B cell (primary cell): ENCODE measurements around the gene TTC28.

Source experiments
- EZH2 ChIP-seq: IDR thresholded peaks from 2 replicates; pipeline ENCODE4 v1.6.1; 2012; ENCODE audit warnings: borderline replicate concordance, low read depth, mild to moderate bottlenecking, moderate library complexity, low read length; ENCODE audit not compliant: insufficient read depth, poor library complexity, severe bottlenecking
- TF ChIP-seq, protein P1 (sequence below): fragments of 200-600 bp; IDR thresholded peaks from one replicate; pipeline ENCODE4 v1.8.0; 2022; ENCODE audit warnings: antibody characterized with exemption, mild to moderate bottlenecking

DNA sequence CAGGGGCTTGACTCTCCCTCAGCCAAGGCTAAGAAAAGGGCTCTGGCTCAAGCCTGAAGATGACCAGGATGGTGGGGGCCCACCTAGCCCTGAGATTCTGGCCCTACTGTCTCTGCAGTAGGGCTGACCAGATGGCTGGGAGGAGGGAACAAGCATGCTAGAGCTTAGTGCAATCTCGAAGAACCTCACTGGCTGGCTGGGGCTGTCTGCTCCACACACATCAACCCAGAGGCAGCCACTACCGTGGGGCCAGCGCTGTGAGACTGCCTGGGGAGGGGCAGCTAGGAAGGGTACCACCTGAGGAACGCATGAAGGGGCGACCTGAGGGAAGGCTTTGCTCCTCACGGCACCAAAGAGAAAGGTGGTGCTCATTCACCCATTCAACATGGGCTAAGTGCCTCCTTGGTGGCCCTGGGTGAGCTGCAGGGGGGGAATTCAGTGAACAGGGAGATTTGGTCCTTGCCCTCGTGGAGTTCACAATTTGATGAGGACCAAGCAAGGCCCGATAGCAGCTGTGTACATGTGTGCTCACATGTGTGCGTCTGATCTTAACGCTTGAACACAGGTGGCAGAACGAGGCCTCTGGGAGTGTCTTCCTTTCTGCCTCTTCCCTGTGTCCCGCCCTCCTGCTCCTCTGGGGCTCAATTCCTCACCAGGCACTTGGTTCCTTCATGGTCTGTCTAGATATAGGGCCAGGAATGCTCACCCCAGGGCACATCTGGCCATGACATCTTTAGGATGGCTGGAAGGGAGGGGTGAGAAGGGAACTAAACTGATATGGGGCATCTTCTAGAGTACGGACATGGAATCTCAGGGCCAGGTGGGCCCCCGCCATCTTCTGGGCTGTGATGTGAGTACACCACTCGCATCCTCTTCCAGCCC lies 658.3 kb downstream of the TTC28 start:
- TF ChIP-seq, protein P1, sequence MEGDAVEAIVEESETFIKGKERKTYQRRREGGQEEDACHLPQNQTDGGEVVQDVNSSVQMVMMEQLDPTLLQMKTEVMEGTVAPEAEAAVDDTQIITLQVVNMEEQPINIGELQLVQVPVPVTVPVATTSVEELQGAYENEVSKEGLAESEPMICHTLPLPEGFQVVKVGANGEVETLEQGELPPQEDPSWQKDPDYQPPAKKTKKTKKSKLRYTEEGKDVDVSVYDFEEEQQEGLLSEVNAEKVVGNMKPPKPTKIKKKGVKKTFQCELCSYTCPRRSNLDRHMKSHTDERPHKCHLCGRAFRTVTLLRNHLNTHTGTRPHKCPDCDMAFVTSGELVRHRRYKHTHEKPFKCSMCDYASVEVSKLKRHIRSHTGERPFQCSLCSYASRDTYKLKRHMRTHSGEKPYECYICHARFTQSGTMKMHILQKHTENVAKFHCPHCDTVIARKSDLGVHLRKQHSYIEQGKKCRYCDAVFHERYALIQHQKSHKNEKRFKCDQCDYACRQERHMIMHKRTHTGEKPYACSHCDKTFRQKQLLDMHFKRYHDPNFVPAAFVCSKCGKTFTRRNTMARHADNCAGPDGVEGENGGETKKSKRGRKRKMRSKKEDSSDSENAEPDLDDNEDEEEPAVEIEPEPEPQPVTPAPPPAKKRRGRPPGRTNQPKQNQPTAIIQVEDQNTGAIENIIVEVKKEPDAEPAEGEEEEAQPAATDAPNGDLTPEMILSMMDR = no peak
- no peak for TF ChIP-seq EZH2
